ENCODE results near the gene PTPN4.

DNA sequence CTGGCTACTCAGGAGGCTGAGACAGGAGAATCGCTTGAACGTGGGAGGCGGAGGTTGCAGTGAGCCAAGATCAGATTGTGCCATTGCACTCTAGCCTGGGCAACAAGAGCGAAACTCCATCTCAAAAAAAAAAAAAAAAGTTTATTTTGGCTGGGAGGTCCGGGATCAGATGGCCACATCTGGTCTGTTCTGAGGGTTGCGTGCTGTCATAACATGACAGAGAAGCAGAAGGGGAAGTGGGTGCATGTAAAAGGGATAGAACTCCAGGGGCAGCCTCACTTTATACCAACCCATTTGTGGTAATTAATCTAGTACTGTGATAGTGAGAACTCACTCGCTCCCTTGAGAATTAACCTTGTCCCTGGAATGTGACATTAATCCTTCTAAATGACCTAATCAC is 101.2 kb downstream of the PTPN4 start:
- no peak for TF ChIP-seq EZH2 (IDR thresholded peaks at IDR 0.05; ENCODE audit: borderline replicate concordance, low read depth, low read length, severe bottlenecking)
- TF ChIP-seq, protein P1, sequence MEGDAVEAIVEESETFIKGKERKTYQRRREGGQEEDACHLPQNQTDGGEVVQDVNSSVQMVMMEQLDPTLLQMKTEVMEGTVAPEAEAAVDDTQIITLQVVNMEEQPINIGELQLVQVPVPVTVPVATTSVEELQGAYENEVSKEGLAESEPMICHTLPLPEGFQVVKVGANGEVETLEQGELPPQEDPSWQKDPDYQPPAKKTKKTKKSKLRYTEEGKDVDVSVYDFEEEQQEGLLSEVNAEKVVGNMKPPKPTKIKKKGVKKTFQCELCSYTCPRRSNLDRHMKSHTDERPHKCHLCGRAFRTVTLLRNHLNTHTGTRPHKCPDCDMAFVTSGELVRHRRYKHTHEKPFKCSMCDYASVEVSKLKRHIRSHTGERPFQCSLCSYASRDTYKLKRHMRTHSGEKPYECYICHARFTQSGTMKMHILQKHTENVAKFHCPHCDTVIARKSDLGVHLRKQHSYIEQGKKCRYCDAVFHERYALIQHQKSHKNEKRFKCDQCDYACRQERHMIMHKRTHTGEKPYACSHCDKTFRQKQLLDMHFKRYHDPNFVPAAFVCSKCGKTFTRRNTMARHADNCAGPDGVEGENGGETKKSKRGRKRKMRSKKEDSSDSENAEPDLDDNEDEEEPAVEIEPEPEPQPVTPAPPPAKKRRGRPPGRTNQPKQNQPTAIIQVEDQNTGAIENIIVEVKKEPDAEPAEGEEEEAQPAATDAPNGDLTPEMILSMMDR (IDR thresholded peaks at IDR 0.05; ENCODE audit: extremely low read depth in 1 of 2, insufficient read depth in 1 of 2, low read depth in 1 of 2, low read length in 2 of 2), result no peak
- no peak for TF ChIP-seq POLR2A (IDR thresholded peaks at IDR 0.05; ENCODE audit: low read depth, low read length)
- no peak for TF ChIP-seq POLR2AphosphoS5 (IDR thresholded peaks at IDR 0.05; ENCODE audit: insufficient read depth, low read depth, low read length)
- TF ChIP-seq FOS (IDR thresholded peaks at IDR 0.05; ENCODE audit: borderline replicate concordance, insufficient read depth, low read length), result no peak
- TF ChIP-seq, protein P2, sequence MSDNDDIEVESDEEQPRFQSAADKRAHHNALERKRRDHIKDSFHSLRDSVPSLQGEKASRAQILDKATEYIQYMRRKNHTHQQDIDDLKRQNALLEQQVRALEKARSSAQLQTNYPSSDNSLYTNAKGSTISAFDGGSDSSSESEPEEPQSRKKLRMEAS (IDR thresholded peaks at IDR 0.05; ENCODE audit: insufficient read depth, insufficient read length), result no peak
- no peak for TF ChIP-seq MYC (IDR thresholded peaks at IDR 0.05; ENCODE audit: low read depth, low read length)
- no peak for TF ChIP-seq JUN (IDR thresholded peaks at IDR 0.05; ENCODE audit: borderline replicate concordance, insufficient read depth, insufficient read length, low read depth)
